ENCODE measurements around the gene SGCD. TPM values are rescaled to one million over a fixed set of nuclear protein-coding genes. Genes with fewer than 3 reads are reported as not detected.

Gene SGCD
- polyA plus RNA-seq, 1 of the 3 experiments (the other 2 are of a cell fraction) = 0.87 TPM

- H2AFZ ChIP-seq (ENCODE audit: low read depth) = no peak overlapping the region
- CTCF ChIA-PET = no interaction called here
- H3K27ac ChIP-seq (ENCODE audit: low read depth in 2 of 2, low read length in 1 of 2) = no peak overlapping the region
- H3K36me3 ChIP-seq (replicated peaks in 1 of 2; ENCODE audit: control insufficient read depth in 1 of 2, insufficient read depth in 2 of 2, low read length in 1 of 2) = no peaks in the 10 kb centered on the region
- H3K9ac ChIP-seq = no peak overlapping the region
- H3K4me3 ChIP-seq (ENCODE audit: low read depth in 2 of 2, low read length in 1 of 2) = no peak overlapping the region
- peaks cover 0 to 3% of the 10 kb centered on the region in 2 experiments; a peak in 1 of 4 replicates for H3K4me1 ChIP-seq (ENCODE audit: control insufficient read depth in 1 of 2, insufficient read depth in 2 of 2, low read depth in 1 of 2, low read length in 1 of 2)
- no peak for TF ChIP-seq TEAD4 (IDR thresholded peaks at IDR 0.05; ENCODE audit: borderline replicate concordance, insufficient read depth)
- no peak for TF ChIP-seq YY1 (IDR thresholded peaks at IDR 0.05; ENCODE audit: low read depth)
- no peak for TF ChIP-seq SIN3A (IDR thresholded peaks at IDR 0.05; ENCODE audit: borderline replicate concordance, low read depth, low read length)
- TF ChIP-seq, protein P1, sequence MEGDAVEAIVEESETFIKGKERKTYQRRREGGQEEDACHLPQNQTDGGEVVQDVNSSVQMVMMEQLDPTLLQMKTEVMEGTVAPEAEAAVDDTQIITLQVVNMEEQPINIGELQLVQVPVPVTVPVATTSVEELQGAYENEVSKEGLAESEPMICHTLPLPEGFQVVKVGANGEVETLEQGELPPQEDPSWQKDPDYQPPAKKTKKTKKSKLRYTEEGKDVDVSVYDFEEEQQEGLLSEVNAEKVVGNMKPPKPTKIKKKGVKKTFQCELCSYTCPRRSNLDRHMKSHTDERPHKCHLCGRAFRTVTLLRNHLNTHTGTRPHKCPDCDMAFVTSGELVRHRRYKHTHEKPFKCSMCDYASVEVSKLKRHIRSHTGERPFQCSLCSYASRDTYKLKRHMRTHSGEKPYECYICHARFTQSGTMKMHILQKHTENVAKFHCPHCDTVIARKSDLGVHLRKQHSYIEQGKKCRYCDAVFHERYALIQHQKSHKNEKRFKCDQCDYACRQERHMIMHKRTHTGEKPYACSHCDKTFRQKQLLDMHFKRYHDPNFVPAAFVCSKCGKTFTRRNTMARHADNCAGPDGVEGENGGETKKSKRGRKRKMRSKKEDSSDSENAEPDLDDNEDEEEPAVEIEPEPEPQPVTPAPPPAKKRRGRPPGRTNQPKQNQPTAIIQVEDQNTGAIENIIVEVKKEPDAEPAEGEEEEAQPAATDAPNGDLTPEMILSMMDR (IDR thresholded peaks at IDR 0.05) = no peak
- no peak for TF ChIP-seq FOXM1 (IDR thresholded peaks at IDR 0.05; ENCODE audit: low read depth)
- TF ChIP-seq, protein P2, sequence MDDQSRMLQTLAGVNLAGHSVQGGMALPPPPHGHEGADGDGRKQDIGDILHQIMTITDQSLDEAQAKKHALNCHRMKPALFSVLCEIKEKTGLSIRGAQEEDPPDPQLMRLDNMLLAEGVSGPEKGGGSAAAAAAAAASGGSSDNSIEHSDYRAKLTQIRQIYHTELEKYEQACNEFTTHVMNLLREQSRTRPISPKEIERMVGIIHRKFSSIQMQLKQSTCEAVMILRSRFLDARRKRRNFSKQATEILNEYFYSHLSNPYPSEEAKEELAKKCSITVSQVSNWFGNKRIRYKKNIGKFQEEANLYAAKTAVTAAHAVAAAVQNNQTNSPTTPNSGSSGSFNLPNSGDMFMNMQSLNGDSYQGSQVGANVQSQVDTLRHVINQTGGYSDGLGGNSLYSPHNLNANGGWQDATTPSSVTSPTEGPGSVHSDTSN (IDR thresholded peaks at IDR 0.05) = no peak
- TF ChIP-seq JUND (IDR thresholded peaks at IDR 0.05) = no peak
- TF ChIP-seq EZH2phosphoT487 (IDR thresholded peaks at IDR 0.05; ENCODE audit: borderline replicate concordance, low read depth) = no peak
- no peak for TF ChIP-seq MXI1 (IDR thresholded peaks at IDR 0.05; ENCODE audit: low read depth, low read length)
- no peak for TF ChIP-seq RXRA (IDR thresholded peaks at IDR 0.05; ENCODE audit: borderline replicate concordance, low read depth)
- no peak for TF ChIP-seq GATA2 (CRISPR knock-in tag; IDR thresholded peaks at IDR 0.05)
- TF ChIP-seq GABPA (IDR thresholded peaks at IDR 0.05; ENCODE audit: low read depth) = no peak
- no peak for TF ChIP-seq RCOR1 (IDR thresholded peaks at IDR 0.05; ENCODE audit: low read length)
- TF ChIP-seq, protein P3, sequence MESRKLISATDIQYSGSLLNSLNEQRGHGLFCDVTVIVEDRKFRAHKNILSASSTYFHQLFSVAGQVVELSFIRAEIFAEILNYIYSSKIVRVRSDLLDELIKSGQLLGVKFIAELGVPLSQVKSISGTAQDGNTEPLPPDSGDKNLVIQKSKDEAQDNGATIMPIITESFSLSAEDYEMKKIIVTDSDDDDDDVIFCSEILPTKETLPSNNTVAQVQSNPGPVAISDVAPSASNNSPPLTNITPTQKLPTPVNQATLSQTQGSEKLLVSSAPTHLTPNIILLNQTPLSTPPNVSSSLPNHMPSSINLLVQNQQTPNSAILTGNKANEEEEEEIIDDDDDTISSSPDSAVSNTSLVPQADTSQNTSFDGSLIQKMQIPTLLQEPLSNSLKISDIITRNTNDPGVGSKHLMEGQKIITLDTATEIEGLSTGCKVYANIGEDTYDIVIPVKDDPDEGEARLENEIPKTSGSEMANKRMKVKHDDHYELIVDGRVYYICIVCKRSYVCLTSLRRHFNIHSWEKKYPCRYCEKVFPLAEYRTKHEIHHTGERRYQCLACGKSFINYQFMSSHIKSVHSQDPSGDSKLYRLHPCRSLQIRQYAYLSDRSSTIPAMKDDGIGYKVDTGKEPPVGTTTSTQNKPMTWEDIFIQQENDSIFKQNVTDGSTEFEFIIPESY (IDR thresholded peaks at IDR 0.05; ENCODE audit: borderline replicate concordance, low read depth) = no peak
- no peak for TF ChIP-seq MAX (IDR thresholded peaks at IDR 0.05; ENCODE audit: low read depth)
- no peak for TF ChIP-seq IRF3 (IDR thresholded peaks at IDR 0.05; ENCODE audit: low read depth, low read length)
- TF ChIP-seq, protein P4, sequence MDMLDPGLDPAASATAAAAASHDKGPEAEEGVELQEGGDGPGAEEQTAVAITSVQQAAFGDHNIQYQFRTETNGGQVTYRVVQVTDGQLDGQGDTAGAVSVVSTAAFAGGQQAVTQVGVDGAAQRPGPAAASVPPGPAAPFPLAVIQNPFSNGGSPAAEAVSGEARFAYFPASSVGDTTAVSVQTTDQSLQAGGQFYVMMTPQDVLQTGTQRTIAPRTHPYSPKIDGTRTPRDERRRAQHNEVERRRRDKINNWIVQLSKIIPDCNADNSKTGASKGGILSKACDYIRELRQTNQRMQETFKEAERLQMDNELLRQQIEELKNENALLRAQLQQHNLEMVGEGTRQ (IDR thresholded peaks at IDR 0.05; ENCODE audit: borderline replicate concordance, low read depth, low read length) = no peak
- H3K9me3 ChIP-seq = no peaks in the 10 kb centered on the region
- H3K79me2 ChIP-seq (ENCODE audit: insufficient read depth) = no peaks in the 10 kb centered on the region
- H3K27me3 ChIP-seq (ENCODE audit: insufficient read depth) = no peaks in the 10 kb centered on the region
- no peaks in the 10 kb centered on the region for H3K9me2 ChIP-seq
- WGBS (ENCODE audit: low lambda C conversion rate) = 73% methylated on average over 3 of the region's 3 CpGs
- no peaks in the 10 kb centered on the region for H3F3A ChIP-seq (replicated peaks; ENCODE audit: insufficient read depth)
- POLR2A ChIA-PET = no interaction called here
- DNase-seq = no peak
- H4K20me1 ChIP-seq (ENCODE audit: insufficient read depth) = no peaks in the 10 kb centered on the region
- H3K4me2 ChIP-seq = no peak overlapping the region
These were observed 144.9 kb downstream of the SGCD start for GRCh38 chr5:156471893-156472292.

All from SK-N-SH (cell line).